DND-41 (cell line): Measurements from ENCODE around the gene SPDEF.

Source experiments
- ATAC-seq: fragments of 200-7000 bp; cut with Tn5 transposase; 3 replicates; pipeline ENCODE4 v1.9.1; 2021; ENCODE audit warnings: low read depth; ENCODE audit not compliant: insufficient read depth
- DNase-seq: peaks from one replicate; pipeline ENCODE4 v3.0.0-alpha.2; 2020
- H2AFZ ChIP-seq: 2 replicates; pipeline ENCODE4 v1.6.0; 2012; ENCODE audit warnings: low read depth, low read length
- H3K27ac ChIP-seq: 2 replicates; pipeline ENCODE4 v1.5.1; 2012; ENCODE audit warnings: low read length, inconsistent platforms
- H3K27me3 ChIP-seq: fragments of 200-600 bp; sonication (generic); 2 replicates; pipeline ENCODE4 v1.6.0; 2012; ENCODE audit warnings: low read length, mild to moderate bottlenecking, inconsistent platforms; ENCODE audit not compliant: insufficient read depth, poor library complexity
- H3K36me3 ChIP-seq: 2 replicates; pipeline ENCODE4 v1.5.1; 2012; ENCODE audit warnings: low read length, inconsistent platforms; ENCODE audit not compliant: insufficient read depth
- H3K4me1 ChIP-seq: 2 replicates; pipeline ENCODE4 v1.5.1; 2012; ENCODE audit warnings: mild to moderate bottlenecking, low read length; ENCODE audit not compliant: insufficient read depth
- H3K4me2 ChIP-seq: 2 replicates; pipeline ENCODE4 v1.6.0; 2012; ENCODE audit warnings: mild to moderate bottlenecking, moderate library complexity, low read length, inconsistent platforms; ENCODE audit not compliant: insufficient read depth
- H3K4me3 ChIP-seq, 2 experiments: fragments of 200-600 bp in 1 of 2; shearing (Covaris generic) in 1 of 2; 2 replicates each; pipeline ENCODE4 v1.5.1; 2012 to 2016; ENCODE audit warnings: inconsistent platforms in 2 of 2, low read length in 2 of 2, mild to moderate bottlenecking in 2 of 2, low read depth in 1 of 2, moderate library complexity in 1 of 2
- H3K79me2 ChIP-seq: 2 replicates; pipeline ENCODE4 v1.6.0; 2012; ENCODE audit warnings: low read length, inconsistent platforms; ENCODE audit not compliant: insufficient read depth
- H3K9ac ChIP-seq: 2 replicates; pipeline ENCODE4 v1.6.0; 2012; ENCODE audit warnings: low read depth, mild to moderate bottlenecking, inconsistent platforms, low read length, moderate library complexity
- H3K9me3 ChIP-seq: 2 replicates; pipeline ENCODE4 v1.5.1; 2012; ENCODE audit warnings: low read length, moderate library complexity, mild to moderate bottlenecking, inconsistent platforms; ENCODE audit not compliant: insufficient read depth, severe bottlenecking
- H4K20me1 ChIP-seq: 2 replicates; pipeline ENCODE4 v1.6.0; 2012; ENCODE audit warnings: low read length; ENCODE audit not compliant: insufficient read depth
- CTCF ChIP-seq: IDR thresholded peaks from 2 replicates; pipeline ENCODE4 v1.5.1; 2012; ENCODE audit warnings: borderline replicate concordance, low read length, moderate library complexity, mild to moderate bottlenecking; ENCODE audit not compliant: poor library complexity, severe bottlenecking; ENCODE audit errors: extremely low read depth
- EZH2 ChIP-seq: IDR thresholded peaks from 3 replicates; pipeline ENCODE4 v1.6.1; 2012; ENCODE audit warnings: borderline replicate concordance, low read depth, mild to moderate bottlenecking, moderate library complexity, low read length, inconsistent platforms; ENCODE audit not compliant: severe bottlenecking

SPDEF gene

GRCh38 chr6:34514112-34514511 lies 42.0 kb downstream of the SPDEF start:
- no peak overlapping the region for H3K4me2 ChIP-seq

DNA sequence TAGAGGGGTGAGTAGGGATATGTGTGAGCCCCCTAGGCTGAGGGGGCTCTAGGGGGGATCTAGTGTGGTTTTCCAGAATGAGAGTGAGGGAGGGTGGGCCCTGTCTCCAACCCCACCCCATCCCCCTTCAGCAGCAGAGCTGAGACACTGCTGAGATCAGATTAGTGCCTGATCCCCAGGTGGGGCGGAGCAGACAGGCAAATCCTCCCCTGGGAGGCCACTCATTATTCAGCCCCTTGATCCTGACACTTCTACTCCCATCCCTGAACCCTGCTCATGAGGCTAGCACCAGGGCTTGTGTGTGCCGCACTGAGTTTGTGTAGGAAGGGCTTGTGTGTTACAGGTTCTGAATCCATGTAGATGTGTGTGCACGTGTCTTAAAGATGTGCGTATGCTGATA lies 42.5 kb downstream of the SPDEF start:
- H3K27ac ChIP-seq, result no peak overlapping the region
- H4K20me1 ChIP-seq, result no peaks in the 10 kb centered on the region
- no peak for TF ChIP-seq EZH2
- TF ChIP-seq CTCF, result no peak
- H3K36me3 ChIP-seq, result no peaks in the 10 kb centered on the region
- H3K4me1 ChIP-seq, result no peaks in the 10 kb centered on the region
- ATAC-seq (no peak), DNase-seq (no peak)
- no peak overlapping the region for H3K4me2 ChIP-seq
- H2AFZ ChIP-seq, result no peak overlapping the region
- H3K4me3 ChIP-seq, result no peak overlapping the region
- H3K79me2 ChIP-seq, result no peaks in the 10 kb centered on the region
- no peaks in the 10 kb centered on the region for H3K9me3 ChIP-seq
- H3K9ac ChIP-seq, result no peak overlapping the region
- no peaks in the 10 kb centered on the region for H3K27me3 ChIP-seq

More at GRCh38 chr6:34514112-34514511, 42.0 kb downstream of the SPDEF start:
- DNase-seq (no peak), ATAC-seq (no peak)
- Histone ChIP-seq H3K4me1 (no peaks in the 10 kb centered on the region), H3K9me3 (no peaks in the 10 kb centered on the region), H4K20me1 (no peaks in the 10 kb centered on the region), H3K36me3 (no peaks in the 10 kb centered on the region), H3K79me2 (no peaks in the 10 kb centered on the region), H3K27me3 (no peaks in the 10 kb centered on the region), H2AFZ (no peak overlapping the region), H3K9ac (no peak overlapping the region), H3K27ac (no peak overlapping the region), H3K4me3 (no peak overlapping the region)
- TF ChIP-seq EZH2, result no peak
- no peak for TF ChIP-seq CTCF

DNA sequence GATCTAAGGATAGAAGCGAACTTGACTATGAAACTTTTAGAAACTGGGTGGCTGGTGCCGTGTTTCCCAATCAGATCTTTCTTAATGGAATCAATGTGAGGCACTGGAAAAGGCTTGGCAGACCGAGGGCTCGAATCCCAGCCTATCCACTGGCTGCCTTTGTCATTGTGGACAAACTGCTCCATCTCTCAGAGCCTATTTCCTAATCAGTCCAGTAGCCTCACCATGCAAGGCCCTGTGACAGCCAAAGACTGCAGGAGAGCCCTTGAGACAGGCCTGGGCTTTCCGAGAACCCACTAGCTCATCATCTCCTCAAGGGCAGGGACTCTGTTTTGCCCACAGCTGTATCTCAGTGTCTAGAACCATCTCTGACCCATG lies 43.4 kb downstream of the SPDEF start:
- no peak for DNase-seq

More for the DNA sequence above, 43.4 kb downstream of the SPDEF start:
- no peak for ATAC-seq
- Histone ChIP-seq H3K36me3 (no peaks in the 10 kb centered on the region), H3K4me1 (no peaks in the 10 kb centered on the region), H3K27ac (no peak overlapping the region), H3K9ac (no peak overlapping the region), H3K4me2 (no peak overlapping the region), H3K79me2 (no peaks in the 10 kb centered on the region), H3K9me3 (no peaks in the 10 kb centered on the region), H2AFZ (no peak overlapping the region), H3K4me3 (no peak overlapping the region), H4K20me1 (no peaks in the 10 kb centered on the region), H3K27me3 (no peaks in the 10 kb centered on the region)
- TF ChIP-seq CTCF, result no peak
- no peak for TF ChIP-seq EZH2
